Ascending aorta (tissue), 2 donors: ENCODE measurements around the gene CHPF. TPM values are rescaled to one million over a fixed set of nuclear protein-coding genes. Genes with fewer than 3 reads are reported as not detected.

Experiments
- DNase-seq, 2 donors: peaks; one replicate each; pipeline ENCODE4 v3.0.0-alpha.2; 2019; ENCODE audit warnings: low spot score in 2 of 2
- H3K27ac ChIP-seq, 2 donors: fragments of 200-600 bp; sonication (generic); one replicate each; pipeline ENCODE4 v1.5.1; 2016 to 2017; ENCODE audit warnings: mild to moderate bottlenecking in 1 of 2
- H3K27me3 ChIP-seq: fragments of 200-600 bp; sonication (generic); one replicate; pipeline ENCODE4 v1.5.1; 2017
- H3K36me3 ChIP-seq, 2 donors: fragments of 200-600 bp; sonication (generic); one replicate each; pipeline ENCODE4 v1.5.1; 2016
- H3K4me1 ChIP-seq, 2 donors: fragments of 200-600 bp; sonication (generic); one replicate each; pipeline ENCODE4 v1.5.1; 2016 to 2017; ENCODE audit warnings: mild to moderate bottlenecking in 1 of 2
- H3K4me3 ChIP-seq, 2 donors: fragments of 200-600 bp; sonication (generic); one replicate each; pipeline ENCODE4 v1.5.1; 2016 to 2017; ENCODE audit warnings: mild to moderate bottlenecking in 1 of 2
- H3K9me3 ChIP-seq, 2 donors: fragments of 200-600 bp; sonication (generic); one replicate each; pipeline ENCODE4 v1.5.1; 2016
- CTCF ChIP-seq, 3 experiments: fragments of 200-600 bp in 2 of 3; fragments of 450-650 bp in 1 of 3; sonication (generic) in 2 of 3; IDR thresholded peaks; one replicate each; pipeline ENCODE4 v1.5.1; 2016 to 2019; ENCODE audit warnings: antibody characterized with exemption in 3 of 3, mild to moderate bottlenecking in 1 of 3, moderate library complexity in 1 of 3
- intact Hi-C: fragments of 100-400 bp; cut with DNase I; formaldehyde crosslinking; loops from one replicate; pipeline ENCODE4 v1.15.1; 2023
- total RNA-seq: library from RNA; depleted of rRNA; stranded (reverse); fragments of >200 nt; gene quantifications from one replicate; pipeline ENCODE4 v1.1.0, GENCODE V29; 2016

CHPF gene
- total RNA-seq, 1 donor from 2014 or later: 249 TPM

GRCh38 chr2:219496825-219497494 is 46.6 kb downstream of the CHPF start:
- Histone ChIP-seq H3K27me3 (no peaks in the 10 kb centered on the region), H3K36me3 (peaks cover 6 to 13% of the 10 kb centered on the region in 2 donors), H3K9me3 (no peaks in the 10 kb centered on the region), H3K4me1 (peaks cover 13 to 26% of the 10 kb centered on the region in 2 donors), H3K4me3 (peak overlapping the region; percentile 68 to 85), H3K27ac (peak overlapping the region; percentile 91 to 99)
- intact Hi-C loops: no loop called here
- DNase-seq: peak in 1 of 2 donors; percentile 74
- TF ChIP-seq CTCF (IDR thresholded peaks at IDR 0.05): no peak

- Histone ChIP-seq H3K4me1 (peaks cover 13 to 26% of the 10 kb centered on the region in 2 donors), H3K27ac (peak overlapping the region; percentile 91 to 99), H3K27me3 (no peaks in the 10 kb centered on the region), H3K4me3 (peak overlapping the region in 1 of 2 donors; percentile 85), H3K36me3 (peaks cover 12 to 15% of the 10 kb centered on the region in 2 donors), H3K9me3 (no peaks in the 10 kb centered on the region)
- no peak for DNase-seq
- TF ChIP-seq CTCF (IDR thresholded peaks at IDR 0.05): no peak
- intact Hi-C loops: no loop called here
These were observed 47.3 kb downstream of the CHPF start for GRCh38 chr2:219496247-219496824.

GRCh38 chr2:219495531-219496122 is 48.0 kb downstream of the CHPF start:
- Histone ChIP-seq H3K4me1 (peaks cover 13 to 26% of the 10 kb centered on the region in 2 donors), H3K36me3 (peaks cover 19 to 22% of the 10 kb centered on the region in 2 donors), H3K4me3 (peak overlapping the region in 1 of 2 donors; percentile 85), H3K27ac (peak overlapping the region; percentile 91 to 99), H3K27me3 (no peaks in the 10 kb centered on the region), H3K9me3 (no peaks in the 10 kb centered on the region)
- intact Hi-C loops: loop anchor here (1.0 kb wide), 2 partner anchors 35 to 65 kb away; no protein-coding TSS in a partner anchor
- DNase-seq: peak in 1 of 2 donors; percentile 83
- peak in 2 of 3 experiments; percentile 55 to 69 for TF ChIP-seq CTCF (IDR thresholded peaks at IDR 0.05)

- Histone ChIP-seq H3K9me3 (no peaks in the 10 kb centered on the region), H3K27ac (peak overlapping the region; percentile 91 to 99), H3K36me3 (peaks cover 24 to 28% of the 10 kb centered on the region in 2 donors), H3K4me3 (no peak overlapping the region), H3K4me1 (peaks cover 13 to 26% of the 10 kb centered on the region in 2 donors), H3K27me3 (no peaks in the 10 kb centered on the region)
- DNase-seq: no peak
- peak in 1 of 3 experiments; percentile 70 for TF ChIP-seq CTCF (IDR thresholded peaks at IDR 0.05)
- intact Hi-C loops: loop anchor here (1.0 kb wide), 2 partner anchors 35 to 65 kb away; no protein-coding TSS in a partner anchor
These were observed 48.6 kb downstream of the CHPF start for GRCh38 chr2:219494952-219495530.

- no peaks in the 10 kb centered on the region for H3K9me3 ChIP-seq
- no peaks in the 10 kb centered on the region for H3K27me3 ChIP-seq
- intact Hi-C loops: no loop called here
- H3K27ac ChIP-seq: no peak overlapping the region
- peaks cover 6 to 19% of the 10 kb centered on the region in 2 donors for H3K4me1 ChIP-seq
- H3K4me3 ChIP-seq: no peak overlapping the region
- peaks cover 44 to 48% of the 10 kb centered on the region in 2 donors for H3K36me3 ChIP-seq
- no peak for DNase-seq
- no peak for TF ChIP-seq CTCF (IDR thresholded peaks at IDR 0.05)
These were observed 50.5 kb downstream of the CHPF start for GRCh38 chr2:219493086-219493485.
